ENCODE measurements around the gene MRC2.

Gene MRC2

GRCh38 chr17:62703776-62704380 is 76.4 kb downstream of the MRC2 start:
- TF ChIP-seq USF1 (IDR thresholded peaks at IDR 0.05), result no peak
- no peak for TF ChIP-seq TEAD4 (IDR thresholded peaks at IDR 0.05)
- no peak for TF ChIP-seq CEBPB (IDR thresholded peaks at IDR 0.05)
- no peak for TF ChIP-seq FOXM1 (IDR thresholded peaks at IDR 0.05; ENCODE audit: borderline replicate concordance, low read depth)
- TF ChIP-seq YY1 (IDR thresholded peaks at IDR 0.05; ENCODE audit: low read depth), result no peak
- no peak for TF ChIP-seq EGR1 (IDR thresholded peaks at IDR 0.05)
- TF ChIP-seq ZBTB7A (IDR thresholded peaks at IDR 0.05; ENCODE audit: low read depth), result peak; percentile 59; the same call in 1 of the 2 replicates
- TF ChIP-seq TAF1 (IDR thresholded peaks at IDR 0.05; ENCODE audit: low read depth), result no peak
- TF ChIP-seq RAD21 (IDR thresholded peaks at IDR 0.05; ENCODE audit: low read depth), result peak; percentile 89
- no peak for TF ChIP-seq EP300 (IDR thresholded peaks at IDR 0.05; ENCODE audit: borderline replicate concordance)
- TF ChIP-seq, protein P1, sequence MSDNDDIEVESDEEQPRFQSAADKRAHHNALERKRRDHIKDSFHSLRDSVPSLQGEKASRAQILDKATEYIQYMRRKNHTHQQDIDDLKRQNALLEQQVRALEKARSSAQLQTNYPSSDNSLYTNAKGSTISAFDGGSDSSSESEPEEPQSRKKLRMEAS (IDR thresholded peaks at IDR 0.05), result peak; percentile 53
- no peak for TF ChIP-seq NFIC (IDR thresholded peaks at IDR 0.05)
- no peak for TF ChIP-seq REST (IDR thresholded peaks at IDR 0.05; ENCODE audit: low read depth)
- TF ChIP-seq CREB1 (IDR thresholded peaks at IDR 0.05; ENCODE audit: low read depth), result no peak
- no peak for TF ChIP-seq TCF12 (IDR thresholded peaks at IDR 0.05; ENCODE audit: low read depth)

GRCh38 chr17:62704381-62704971 is 77.0 kb downstream of the MRC2 start:
- TF ChIP-seq YY1 (IDR thresholded peaks at IDR 0.05; ENCODE audit: low read depth), result no peak
- TF ChIP-seq, protein P1 (IDR thresholded peaks at IDR 0.05), result no peak
- peak; percentile 48 for TF ChIP-seq TAF1 (IDR thresholded peaks at IDR 0.05; ENCODE audit: low read depth)
- TF ChIP-seq FOXM1 (IDR thresholded peaks at IDR 0.05; ENCODE audit: borderline replicate concordance, low read depth), result no peak
- TF ChIP-seq TCF12 (IDR thresholded peaks at IDR 0.05; ENCODE audit: low read depth), result 0 out of 2 replicates have a peak, but pooled peaks have one; percentile 23
- TF ChIP-seq TEAD4 (IDR thresholded peaks at IDR 0.05), result no peak
- no peak for TF ChIP-seq NFIC (IDR thresholded peaks at IDR 0.05)
- TF ChIP-seq CEBPB (IDR thresholded peaks at IDR 0.05), result no peak
- TF ChIP-seq ZBTB7A (IDR thresholded peaks at IDR 0.05; ENCODE audit: low read depth), result no peak
- no peak for TF ChIP-seq RAD21 (IDR thresholded peaks at IDR 0.05; ENCODE audit: low read depth)

- TF ChIP-seq CEBPB (IDR thresholded peaks at IDR 0.05) (no peak), NFIC (IDR thresholded peaks at IDR 0.05) (no peak), RAD21 (IDR thresholded peaks at IDR 0.05; ENCODE audit: low read depth) (no peak), EGR1 (IDR thresholded peaks at IDR 0.05) (no peak), TEAD4 (IDR thresholded peaks at IDR 0.05) (no peak), YY1 (IDR thresholded peaks at IDR 0.05; ENCODE audit: low read depth) (no peak), TCF12 (IDR thresholded peaks at IDR 0.05; ENCODE audit: low read depth) (no peak), ZBTB7A (IDR thresholded peaks at IDR 0.05; ENCODE audit: low read depth) (no peak)
- TF ChIP-seq, protein P1 (IDR thresholded peaks at IDR 0.05), result no peak
Measured at GRCh38 chr17:62705156-62705777, 77.8 kb downstream of the MRC2 start.

DNA sequence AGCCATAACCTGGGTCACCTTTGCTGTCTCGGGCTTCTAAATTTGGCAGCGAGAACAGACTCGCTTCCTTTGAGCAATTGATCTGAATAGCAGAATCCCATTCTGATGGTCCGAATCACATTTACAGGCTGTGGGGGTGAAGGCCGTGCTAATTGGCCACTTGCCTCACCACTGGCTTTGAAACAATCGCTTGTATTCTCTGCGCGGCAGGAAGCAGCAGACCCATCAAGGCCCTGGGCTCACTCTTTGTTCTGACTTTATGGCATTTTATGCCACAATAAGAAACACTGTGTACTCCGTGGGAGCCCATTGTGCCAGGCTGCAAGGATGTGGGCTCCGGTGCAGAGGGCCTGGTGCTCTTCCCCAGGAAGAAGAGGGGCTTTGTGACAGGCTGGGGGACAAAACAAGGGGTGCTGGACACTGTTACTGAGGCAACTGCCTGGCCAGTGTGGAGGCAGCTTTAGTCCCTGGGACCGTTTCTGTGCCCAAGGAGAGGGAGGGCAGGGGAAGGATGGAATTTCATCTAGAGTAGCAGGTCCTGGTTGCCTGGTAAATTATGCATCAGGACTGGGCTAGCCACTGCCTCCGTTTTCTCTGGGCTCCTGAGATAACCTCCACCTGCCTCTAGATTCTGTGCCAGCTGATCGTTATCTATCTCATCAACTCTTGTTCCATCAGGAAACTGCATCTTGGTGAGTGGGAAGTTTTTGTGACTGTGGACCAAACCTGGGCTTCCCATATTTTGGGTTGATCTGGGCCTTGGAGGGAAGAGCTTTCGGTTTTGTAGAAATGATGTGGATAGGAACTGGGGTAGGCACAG is 78.5 kb downstream of the MRC2 start:
- no peak for TF ChIP-seq TAF1 (IDR thresholded peaks at IDR 0.05; ENCODE audit: low read depth)
- no peak for TF ChIP-seq CREB1 (IDR thresholded peaks at IDR 0.05; ENCODE audit: low read depth)
- no peak for TF ChIP-seq YY1 (IDR thresholded peaks at IDR 0.05; ENCODE audit: low read depth)
- TF ChIP-seq, protein P1 (IDR thresholded peaks at IDR 0.05), result no peak
- no peak for TF ChIP-seq FOXM1 (IDR thresholded peaks at IDR 0.05; ENCODE audit: borderline replicate concordance, low read depth)
- no peak for TF ChIP-seq RAD21 (IDR thresholded peaks at IDR 0.05; ENCODE audit: low read depth)
- no peak for TF ChIP-seq ZBTB7A (IDR thresholded peaks at IDR 0.05; ENCODE audit: low read depth)
- TF ChIP-seq TCF12 (IDR thresholded peaks at IDR 0.05; ENCODE audit: low read depth), result no peak
- no peak for TF ChIP-seq EP300 (IDR thresholded peaks at IDR 0.05; ENCODE audit: borderline replicate concordance)
- no peak for TF ChIP-seq EGR1 (IDR thresholded peaks at IDR 0.05)
- no peak for TF ChIP-seq REST (IDR thresholded peaks at IDR 0.05; ENCODE audit: low read depth)
- no peak for TF ChIP-seq CEBPB (IDR thresholded peaks at IDR 0.05)
- TF ChIP-seq NFIC (IDR thresholded peaks at IDR 0.05), result no peak
- TF ChIP-seq TEAD4 (IDR thresholded peaks at IDR 0.05), result no peak
- no peak for TF ChIP-seq USF1 (IDR thresholded peaks at IDR 0.05)
